Calu3 (cell line): Measurements from ENCODE around the gene DLG2. TPM values are rescaled to one million over a fixed set of nuclear protein-coding genes. Genes with fewer than 3 reads are reported as not detected.

Experiments used
- BruUV-seq: library from RNA; stranded (reverse); fragments of 400-500 nt; replicated peaks from 2 replicates; lab custom pipeline; 2021; lab: Mats Ljungman, UMichigan
- CTCF ChIA-PET: fragments of 300-600 bp; sonication (Branson Sonifier 250); formaldehyde crosslinking; loops from one replicate; lab custom pipeline; 2022; ENCODE audit warnings: antibody characterized with exemption; lab: Charles Lee
- DNase-seq: peaks from one replicate; pipeline ENCODE4 v3.0.0; 2022
- H3K27ac Mint-ChIP-seq: one replicate; pipeline ENCODE4 v1.8.0; 2022; ENCODE audit warnings: mixed read lengths; ENCODE audit not compliant: unreplicated experiment
- H3K27me3 Mint-ChIP-seq: one replicate; pipeline ENCODE4 v1.8.0; 2022; ENCODE audit warnings: mixed read lengths; ENCODE audit not compliant: unreplicated experiment
- H3K36me3 Mint-ChIP-seq: one replicate; pipeline ENCODE4 v1.8.0; 2022; ENCODE audit warnings: mild to moderate bottlenecking, moderate library complexity, mixed read lengths; ENCODE audit not compliant: insufficient read depth, unreplicated experiment
- H3K4me1 Mint-ChIP-seq: one replicate; pipeline ENCODE4 v1.8.0; 2022; ENCODE audit warnings: mild to moderate bottlenecking, low read depth, mixed read lengths; ENCODE audit not compliant: unreplicated experiment
- H3K4me3 Mint-ChIP-seq: one replicate; pipeline ENCODE4 v1.8.0; 2022; ENCODE audit warnings: mild to moderate bottlenecking, low read depth, moderate library complexity, mixed read lengths; ENCODE audit not compliant: unreplicated experiment
- H3K9me3 Mint-ChIP-seq: one replicate; pipeline ENCODE4 v1.8.0; 2022; ENCODE audit warnings: low read depth, mixed read lengths; ENCODE audit not compliant: unreplicated experiment
- intact Hi-C: fragments of 100-400 bp; cut with micrococcal nuclease; formaldehyde crosslinking; loops from one replicate; pipeline ENCODE4 v1.10.0; 2022; ENCODE audit not compliant: unreplicated experiment
- total RNA-seq: library from RNA; stranded (reverse); gene quantifications from 2 replicates; pipeline ENCODE4 v1.2.3, GENCODE V29; 2022
- TF ChIP-seq, protein P1 (sequence below): fragments of 200-600 bp; IDR thresholded peaks from one replicate; pipeline ENCODE4 v1.8.0; 2022; ENCODE audit warnings: antibody characterized with exemption; ENCODE audit not compliant: unreplicated experiment

Gene DLG2
- total RNA-seq, 1 experiment from 2014 or later, result 0.71 TPM

- Mint-ChIP-seq H3K4me1 (no peaks in the 10 kb centered on the region), H3K36me3 (no peaks in the 10 kb centered on the region), H3K27me3 (no peaks in the 10 kb centered on the region), H3K4me3 (no peak overlapping the region), H3K9me3 (peaks cover 14% of the 10 kb centered on the region), H3K27ac (no peak overlapping the region)
- DNase-seq, result no peak
- no TSS peak for BruUV-seq
- TF ChIP-seq, protein P1, sequence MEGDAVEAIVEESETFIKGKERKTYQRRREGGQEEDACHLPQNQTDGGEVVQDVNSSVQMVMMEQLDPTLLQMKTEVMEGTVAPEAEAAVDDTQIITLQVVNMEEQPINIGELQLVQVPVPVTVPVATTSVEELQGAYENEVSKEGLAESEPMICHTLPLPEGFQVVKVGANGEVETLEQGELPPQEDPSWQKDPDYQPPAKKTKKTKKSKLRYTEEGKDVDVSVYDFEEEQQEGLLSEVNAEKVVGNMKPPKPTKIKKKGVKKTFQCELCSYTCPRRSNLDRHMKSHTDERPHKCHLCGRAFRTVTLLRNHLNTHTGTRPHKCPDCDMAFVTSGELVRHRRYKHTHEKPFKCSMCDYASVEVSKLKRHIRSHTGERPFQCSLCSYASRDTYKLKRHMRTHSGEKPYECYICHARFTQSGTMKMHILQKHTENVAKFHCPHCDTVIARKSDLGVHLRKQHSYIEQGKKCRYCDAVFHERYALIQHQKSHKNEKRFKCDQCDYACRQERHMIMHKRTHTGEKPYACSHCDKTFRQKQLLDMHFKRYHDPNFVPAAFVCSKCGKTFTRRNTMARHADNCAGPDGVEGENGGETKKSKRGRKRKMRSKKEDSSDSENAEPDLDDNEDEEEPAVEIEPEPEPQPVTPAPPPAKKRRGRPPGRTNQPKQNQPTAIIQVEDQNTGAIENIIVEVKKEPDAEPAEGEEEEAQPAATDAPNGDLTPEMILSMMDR, result no peak
- CTCF ChIA-PET, result no interaction called here
- intact Hi-C loops, result no loop called here
These were observed 1624.0 kb downstream of the DLG2 start for GRCh38 chr11:84003181-84003580.

GRCh38 chr11:83998921-83999320 lies 1628.2 kb downstream of the DLG2 start:
- H3K36me3 Mint-ChIP-seq, result no peaks in the 10 kb centered on the region
- BruUV-seq, result no TSS peak
- H3K4me1 Mint-ChIP-seq, result no peaks in the 10 kb centered on the region
- intact Hi-C loops, result no loop called here
- CTCF ChIA-PET, result no interaction called here
- H3K4me3 Mint-ChIP-seq, result no peak overlapping the region
- H3K27ac Mint-ChIP-seq, result no peak overlapping the region
- TF ChIP-seq, protein P1, result no peak
- no peak for DNase-seq
- no peaks in the 10 kb centered on the region for H3K27me3 Mint-ChIP-seq
- H3K9me3 Mint-ChIP-seq, result peaks cover 14% of the 10 kb centered on the region

- BruUV-seq, result no TSS peak
- H3K4me3 Mint-ChIP-seq, result no peak overlapping the region
- CTCF ChIA-PET, result no interaction called here
- no peak for DNase-seq
- intact Hi-C loops, result no loop called here
- H3K36me3 Mint-ChIP-seq, result no peaks in the 10 kb centered on the region
- no peak overlapping the region for H3K27ac Mint-ChIP-seq
- no peaks in the 10 kb centered on the region for H3K4me1 Mint-ChIP-seq
- no peaks in the 10 kb centered on the region for H3K27me3 Mint-ChIP-seq
- H3K9me3 Mint-ChIP-seq, result peaks cover 6% of the 10 kb centered on the region
- TF ChIP-seq, protein P1, result no peak
These were observed 1636.9 kb downstream of the DLG2 start for GRCh38 chr11:83990160-83990733.

DNA sequence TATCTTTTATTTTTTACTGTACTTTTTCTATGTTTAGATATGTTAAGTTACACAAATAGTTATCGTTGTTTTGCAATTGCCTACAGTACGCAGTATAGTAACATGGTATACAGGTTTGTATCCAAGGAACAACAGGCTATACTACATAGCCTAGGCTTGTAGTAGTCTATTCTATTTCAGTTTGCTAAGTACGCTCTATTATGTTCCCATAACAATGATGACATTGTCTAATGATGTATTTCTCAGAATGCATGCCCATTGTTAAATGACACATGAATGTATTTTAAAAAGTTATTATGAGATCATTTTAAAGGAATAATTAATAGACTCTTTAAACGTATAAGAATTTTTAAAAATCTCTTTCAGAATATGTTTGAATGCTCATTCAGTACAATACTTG lies 1644.3 kb downstream of the DLG2 start:
- Mint-ChIP-seq H3K27ac (no peak overlapping the region), H3K27me3 (no peaks in the 10 kb centered on the region), H3K4me3 (no peak overlapping the region), H3K4me1 (no peaks in the 10 kb centered on the region), H3K36me3 (no peaks in the 10 kb centered on the region), H3K9me3 (no peaks in the 10 kb centered on the region)
- CTCF ChIA-PET, result no interaction called here
- intact Hi-C loops, result no loop called here
- no TSS peak for BruUV-seq
- no peak for DNase-seq
- TF ChIP-seq, protein P1, result no peak
